ENCODE measurements around the gene AAK1.

The AAK1 gene

DNA sequence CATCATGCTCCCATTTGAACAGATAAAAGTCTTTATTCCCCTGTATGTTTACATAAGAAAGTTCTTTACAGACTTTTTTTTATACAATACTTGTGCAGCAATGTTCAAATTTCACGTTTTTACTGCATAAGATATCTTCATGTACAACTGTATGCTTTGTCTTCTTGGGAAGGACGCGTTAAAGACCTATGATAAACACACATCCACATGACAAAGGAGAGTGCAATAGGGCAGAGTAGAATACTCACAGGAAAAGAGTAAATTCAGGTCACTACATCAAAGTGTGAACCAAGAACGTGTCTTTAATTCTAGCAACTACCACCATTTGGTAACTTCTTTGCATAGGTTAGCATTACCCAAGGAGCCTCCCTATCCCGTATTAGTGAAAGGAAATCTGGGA, 172.6 kb downstream of the AAK1 start:
- no peak overlapping the region for H3K4me3 ChIP-seq (ENCODE audit: low read depth, low read length)
- no peak for DNase-seq (ENCODE audit: low read depth)

DNA sequence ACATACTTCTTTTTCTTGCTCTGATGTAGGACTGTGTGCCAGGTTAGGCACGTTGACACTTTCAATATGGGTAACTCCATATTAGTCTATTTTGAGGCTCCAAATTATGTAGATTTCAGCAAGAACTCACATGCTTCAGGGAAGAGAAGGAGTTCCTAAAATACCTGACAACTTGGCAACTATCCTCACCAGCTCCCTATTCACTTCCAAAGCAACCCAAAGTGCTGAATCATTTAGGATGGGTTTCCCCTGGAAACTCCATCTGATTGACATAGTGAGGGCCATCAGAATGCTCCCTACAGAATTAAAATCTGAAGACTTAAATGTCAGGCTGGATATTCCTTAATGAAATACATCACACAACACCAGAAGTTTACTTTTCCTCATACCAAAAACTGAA, 173.8 kb downstream of the AAK1 start:
- TF ChIP-seq POLR2A (IDR thresholded peaks at IDR 0.05; ENCODE audit: extremely low read depth, insufficient read length) (no peak), MYC (IDR thresholded peaks at IDR 0.05; ENCODE audit: low read depth, low read length) (no peak)
- TF ChIP-seq, protein P1, sequence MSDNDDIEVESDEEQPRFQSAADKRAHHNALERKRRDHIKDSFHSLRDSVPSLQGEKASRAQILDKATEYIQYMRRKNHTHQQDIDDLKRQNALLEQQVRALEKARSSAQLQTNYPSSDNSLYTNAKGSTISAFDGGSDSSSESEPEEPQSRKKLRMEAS (IDR thresholded peaks at IDR 0.05; ENCODE audit: low read depth, low read length) = no peak
- TF ChIP-seq, protein P2, sequence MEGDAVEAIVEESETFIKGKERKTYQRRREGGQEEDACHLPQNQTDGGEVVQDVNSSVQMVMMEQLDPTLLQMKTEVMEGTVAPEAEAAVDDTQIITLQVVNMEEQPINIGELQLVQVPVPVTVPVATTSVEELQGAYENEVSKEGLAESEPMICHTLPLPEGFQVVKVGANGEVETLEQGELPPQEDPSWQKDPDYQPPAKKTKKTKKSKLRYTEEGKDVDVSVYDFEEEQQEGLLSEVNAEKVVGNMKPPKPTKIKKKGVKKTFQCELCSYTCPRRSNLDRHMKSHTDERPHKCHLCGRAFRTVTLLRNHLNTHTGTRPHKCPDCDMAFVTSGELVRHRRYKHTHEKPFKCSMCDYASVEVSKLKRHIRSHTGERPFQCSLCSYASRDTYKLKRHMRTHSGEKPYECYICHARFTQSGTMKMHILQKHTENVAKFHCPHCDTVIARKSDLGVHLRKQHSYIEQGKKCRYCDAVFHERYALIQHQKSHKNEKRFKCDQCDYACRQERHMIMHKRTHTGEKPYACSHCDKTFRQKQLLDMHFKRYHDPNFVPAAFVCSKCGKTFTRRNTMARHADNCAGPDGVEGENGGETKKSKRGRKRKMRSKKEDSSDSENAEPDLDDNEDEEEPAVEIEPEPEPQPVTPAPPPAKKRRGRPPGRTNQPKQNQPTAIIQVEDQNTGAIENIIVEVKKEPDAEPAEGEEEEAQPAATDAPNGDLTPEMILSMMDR (IDR thresholded peaks at IDR 0.05; ENCODE audit: low read depth, low read length) = no peak
- DNase-seq (ENCODE audit: low read depth) = no peak
- no peak overlapping the region for H3K4me3 ChIP-seq (ENCODE audit: low read depth, low read length)

More for the DNA sequence above, 172.6 kb downstream of the AAK1 start:
- TF ChIP-seq MYC (IDR thresholded peaks at IDR 0.05; ENCODE audit: low read depth, low read length) (no peak), POLR2A (IDR thresholded peaks at IDR 0.05; ENCODE audit: extremely low read depth, insufficient read length) (no peak)
- TF ChIP-seq, protein P1 (IDR thresholded peaks at IDR 0.05; ENCODE audit: low read depth, low read length) = no peak
- TF ChIP-seq, protein P2 (IDR thresholded peaks at IDR 0.05; ENCODE audit: low read depth, low read length) = no peak

DNA sequence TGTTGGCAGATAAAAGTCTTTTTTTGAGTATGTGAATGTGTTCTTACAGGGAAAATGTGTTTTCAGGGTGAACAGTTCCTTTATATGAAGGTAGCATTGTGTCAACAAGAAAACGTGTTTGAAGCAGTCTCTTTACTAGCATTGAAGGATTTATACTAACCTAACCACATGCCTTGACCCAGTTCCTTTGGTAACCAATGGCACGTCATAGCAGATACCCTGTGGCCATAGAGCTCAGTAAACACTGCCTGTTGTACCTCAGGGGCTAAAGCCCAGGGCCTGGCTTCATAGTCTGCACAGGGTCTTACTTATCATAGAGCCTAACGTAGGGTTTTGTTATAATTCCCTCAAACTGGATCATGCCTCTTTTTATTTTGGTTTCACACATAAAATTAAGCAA, 174.2 kb downstream of the AAK1 start:
- no peak overlapping the region for H3K4me3 ChIP-seq (ENCODE audit: low read depth, low read length)
- no peak for DNase-seq (ENCODE audit: low read depth)
- TF ChIP-seq, protein P1 (IDR thresholded peaks at IDR 0.05; ENCODE audit: low read depth, low read length) = no peak
- TF ChIP-seq, protein P2 (IDR thresholded peaks at IDR 0.05; ENCODE audit: low read depth, low read length) = no peak
- TF ChIP-seq MYC (IDR thresholded peaks at IDR 0.05; ENCODE audit: low read depth, low read length) (no peak), POLR2A (IDR thresholded peaks at IDR 0.05; ENCODE audit: extremely low read depth, insufficient read length) (no peak)

DNA sequence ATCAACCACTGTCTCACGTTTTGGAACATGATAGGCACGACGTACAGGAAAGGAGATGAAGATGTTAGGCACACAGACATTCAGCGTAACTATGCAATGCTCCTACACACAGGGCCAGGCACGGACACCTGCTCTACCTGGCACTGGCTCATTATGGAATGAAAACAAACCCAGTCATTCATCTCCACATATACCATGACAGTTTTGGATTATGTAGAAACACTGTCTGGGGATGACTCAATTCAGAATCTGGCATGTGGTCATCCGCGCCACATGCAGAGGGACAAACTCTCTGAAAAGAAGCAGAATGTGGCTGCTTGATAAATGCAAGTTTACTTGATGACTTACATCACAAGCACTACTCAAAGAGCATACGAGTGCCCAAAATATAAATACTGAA, 176.8 kb downstream of the AAK1 start:
- DNase-seq (ENCODE audit: low read depth) = no peak
- no peak overlapping the region for H3K4me3 ChIP-seq (ENCODE audit: low read depth, low read length)
- TF ChIP-seq, protein P1 (IDR thresholded peaks at IDR 0.05; ENCODE audit: low read depth, low read length) = no peak

DNA sequence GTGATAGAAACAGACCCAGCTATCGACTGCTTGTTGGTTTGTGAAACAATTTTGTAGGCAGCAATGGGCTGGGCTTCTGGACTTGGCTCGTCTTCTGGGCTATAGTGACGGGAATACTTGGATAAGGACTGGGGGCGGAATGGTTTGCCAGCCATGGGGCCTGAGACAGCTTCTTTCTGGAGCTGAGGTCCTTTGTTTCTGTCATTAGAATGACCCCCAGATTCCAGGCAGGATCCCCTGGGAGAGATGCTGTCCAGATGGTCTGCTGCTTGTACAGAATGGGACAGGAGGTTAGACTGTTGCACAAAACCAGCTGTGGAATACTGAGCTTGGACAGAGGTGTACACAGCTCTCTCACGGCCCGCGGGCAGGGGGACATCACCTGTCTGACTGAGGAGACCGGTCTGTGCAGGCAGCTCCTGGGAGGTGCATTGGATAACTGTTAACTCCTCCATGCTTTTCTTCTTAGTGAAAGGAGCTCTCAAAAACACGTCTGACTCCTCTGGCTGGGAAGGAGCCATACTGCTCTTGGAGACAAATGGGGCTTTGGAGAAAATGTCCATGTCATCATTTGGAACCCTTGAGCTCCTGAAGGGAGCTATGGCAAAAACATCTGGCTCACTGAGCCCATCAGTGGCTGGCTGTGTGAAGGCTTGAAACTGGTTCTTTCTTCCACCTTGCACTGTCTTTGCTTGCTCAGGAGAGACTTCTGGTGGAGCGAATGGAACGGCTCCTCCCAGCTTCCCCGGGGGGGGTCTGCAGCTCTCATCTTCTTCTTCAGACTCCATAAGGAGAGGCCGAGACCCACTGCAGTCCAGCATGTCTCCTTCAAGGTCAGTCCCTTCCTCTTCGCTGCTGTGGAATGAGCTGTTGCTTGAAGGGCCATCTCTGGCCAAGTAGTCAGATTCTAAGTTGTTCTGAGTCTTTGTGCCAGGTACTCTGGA, 177.8 kb downstream of the AAK1 start:
- no peak overlapping the region for H3K4me3 ChIP-seq (ENCODE audit: low read depth, low read length)
- no peak for DNase-seq (ENCODE audit: low read depth)
- TF ChIP-seq, protein P1 (IDR thresholded peaks at IDR 0.05; ENCODE audit: low read depth, low read length) = no peak
- no peak for TF ChIP-seq MYC (IDR thresholded peaks at IDR 0.05; ENCODE audit: low read depth, low read length)
- TF ChIP-seq, protein P2 (IDR thresholded peaks at IDR 0.05; ENCODE audit: low read depth, low read length) = no peak
- TF ChIP-seq POLR2A (IDR thresholded peaks at IDR 0.05; ENCODE audit: extremely low read depth, insufficient read length) = no peak

DNA sequence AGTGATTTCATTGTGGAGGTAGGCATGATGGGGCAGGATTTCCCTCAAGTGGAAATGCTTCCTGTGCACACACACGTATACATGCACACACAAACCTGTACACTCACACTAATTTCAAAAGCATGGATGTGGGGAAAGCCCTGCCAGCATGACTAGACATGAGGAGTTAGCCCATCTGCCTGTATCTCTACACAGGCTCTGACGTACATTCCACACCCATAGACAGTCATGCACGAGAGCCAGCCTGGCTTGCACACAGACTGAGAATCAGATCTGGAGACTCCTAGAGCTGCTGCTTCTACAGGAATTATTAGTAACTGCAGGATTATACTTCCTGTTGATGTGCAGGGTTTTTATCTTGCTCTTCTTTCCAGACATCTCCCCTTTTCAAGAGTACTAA, 179.0 kb downstream of the AAK1 start:
- no peak overlapping the region for H3K4me3 ChIP-seq (ENCODE audit: low read depth, low read length)
- TF ChIP-seq MYC (IDR thresholded peaks at IDR 0.05; ENCODE audit: low read depth, low read length) = no peak
- TF ChIP-seq POLR2A (IDR thresholded peaks at IDR 0.05; ENCODE audit: extremely low read depth, insufficient read length) = no peak
- TF ChIP-seq, protein P2 (IDR thresholded peaks at IDR 0.05; ENCODE audit: low read depth, low read length) = no peak
- TF ChIP-seq, protein P1 (IDR thresholded peaks at IDR 0.05; ENCODE audit: low read depth, low read length) = no peak
- no peak for DNase-seq (ENCODE audit: low read depth)

Data from NB4 (cell line).